ENCODE data around the gene DCTN2.
"Not testable (repeated sequence)": the region's sequence is repeated elsewhere in the genome, so short reads cannot be mapped to it uniquely, and the experiment has no call there.

The DCTN2 gene

GRCh38 chr12:57576613-57577160, 29.7 kb upstream of the DCTN2 start:
- no peak for DNase-seq

GRCh38 chr12:57575771-57576612, 29.0 kb upstream of the DCTN2 start:
- no peak for DNase-seq

- DNase-seq = no peak
These were observed 27.8 kb upstream of the DCTN2 start for GRCh38 chr12:57574795-57575194.

- DNase-seq = no peak
These were observed 25.2 kb upstream of the DCTN2 start for GRCh38 chr12:57571926-57572762.

- DNase-seq = not testable (repeated sequence)
These were observed 23.4 kb upstream of the DCTN2 start for GRCh38 chr12:57570438-57570837.

- no peak for DNase-seq
These were observed 22.9 kb upstream of the DCTN2 start for GRCh38 chr12:57569858-57570257.

- no peak for DNase-seq
These were observed 21.8 kb upstream of the DCTN2 start for GRCh38 chr12:57568838-57569237.

- no peak for DNase-seq
These were observed 17.3 kb upstream of the DCTN2 start for GRCh38 chr12:57564178-57564740.

GRCh38 chr12:57563358-57563757, 16.4 kb upstream of the DCTN2 start:
- no peak for DNase-seq

- DNase-seq = not testable (repeated sequence)
These were observed 14.1 kb upstream of the DCTN2 start for GRCh38 chr12:57561117-57561516.

GRCh38 chr12:57560516-57560915, 13.5 kb upstream of the DCTN2 start:
- DNase-seq = no peak

- DNase-seq = no peak
These were observed 11.9 kb upstream of the DCTN2 start for GRCh38 chr12:57558864-57559263.

GRCh38 chr12:57554897-57555296, 7.9 kb upstream of the DCTN2 start:
- no peak for DNase-seq

- no peak for DNase-seq
These were observed 7.5 kb upstream of the DCTN2 start for GRCh38 chr12:57554453-57554852.

GRCh38 chr12:57553343-57554202, 6.6 kb upstream of the DCTN2 start:
- DNase-seq = no peak

GRCh38 chr12:57552835-57553313, 5.9 kb upstream of the DCTN2 start:
- no peak for DNase-seq

- no peak for DNase-seq
These were observed 5.3 kb upstream of the DCTN2 start for GRCh38 chr12:57552306-57552651.

- no peak for DNase-seq
These were observed 4.8 kb upstream of the DCTN2 start for GRCh38 chr12:57551637-57552305.

GRCh38 chr12:57550641-57551549, 3.9 kb upstream of the DCTN2 start:
- DNase-seq = no peak

- DNase-seq = peak; percentile 36
These were observed 3.1 kb upstream of the DCTN2 start, which contains the start of gene KIF5A for GRCh38 chr12:57549909-57550640. TSS of gene KIF5A (plus strand) at chr12:57550044. CDS start at chr12:57550272, 228 bp downstream.

Measured in CD4-positive, alpha-beta T cell treated with Interferon gamma for 1 hour (primary cell).